ENCODE measurements around the gene SEC63.
"Not testable (repeated sequence)": the region's sequence is repeated elsewhere in the genome, so short reads cannot be mapped to it uniquely, and the experiment has no call there.

Gene SEC63

GRCh38 chr6:107972413-107973096 is 14.5 kb upstream of the SEC63 start:
- no peak for TF ChIP-seq CTCF (IDR thresholded peaks at IDR 0.05; ENCODE audit: low read depth, low read length)
- DNase-seq (ENCODE audit: low read depth in 2 of 2) = no peak

DNA sequence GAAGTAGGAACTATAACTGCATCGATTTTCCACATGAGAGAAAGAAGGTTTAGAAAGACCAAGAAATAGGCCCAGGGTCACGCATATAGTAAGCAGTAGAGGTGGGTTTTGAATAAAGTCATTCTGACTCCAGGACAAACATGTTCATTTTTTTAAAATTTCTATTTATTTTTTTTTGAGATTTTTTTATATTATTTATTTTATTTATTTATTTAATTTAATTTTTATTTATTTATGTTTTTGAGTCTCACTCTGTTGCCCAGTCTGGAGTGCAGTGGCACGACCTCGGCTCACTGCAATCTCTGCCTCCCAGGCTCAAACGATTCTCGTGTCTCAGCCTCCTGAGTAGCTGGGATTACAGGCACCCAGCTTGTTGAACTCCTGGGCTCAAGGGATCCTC is 13.2 kb upstream of the SEC63 start:
- no peak overlapping the region for H3K4me3 ChIP-seq (replicated peaks in 1 of 2; ENCODE audit: low read depth in 2 of 2, low read length in 2 of 2)
- no peak for DNase-seq (ENCODE audit: low read depth in 2 of 2)
- TF ChIP-seq CTCF (IDR thresholded peaks at IDR 0.05; ENCODE audit: low read depth, low read length) = no peak

More at GRCh38 chr6:107972413-107973096, 14.5 kb upstream of the SEC63 start:
- H3K4me3 ChIP-seq (replicated peaks in 1 of 2; ENCODE audit: low read depth in 2 of 2, low read length in 2 of 2) = no peak overlapping the region

DNA sequence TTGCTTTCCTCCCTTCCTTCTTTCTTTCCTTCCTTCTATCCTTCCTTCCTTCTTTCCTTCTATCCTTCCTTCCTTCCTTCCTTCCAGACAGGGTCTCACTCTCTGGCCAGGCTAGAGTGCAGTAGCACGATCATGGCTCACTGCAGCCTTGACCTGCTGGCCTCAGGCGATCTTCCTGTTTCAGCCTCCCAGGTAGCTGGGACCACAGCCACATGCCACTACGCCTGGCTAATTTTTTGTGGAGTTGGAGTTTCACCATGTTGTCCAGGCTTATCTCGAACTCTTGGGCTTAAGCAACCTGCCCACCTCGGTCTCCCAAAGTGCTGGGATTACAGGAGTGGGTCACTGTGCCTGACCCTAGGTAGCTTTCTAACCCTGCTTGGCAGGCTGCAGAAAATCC is 12.2 kb upstream of the SEC63 start:
- no peak overlapping the region for H3K4me3 ChIP-seq (replicated peaks in 1 of 2; ENCODE audit: low read depth in 2 of 2, low read length in 2 of 2)
- no peak for DNase-seq (ENCODE audit: low read depth in 2 of 2)
- TF ChIP-seq CTCF (IDR thresholded peaks at IDR 0.05; ENCODE audit: low read depth, low read length) = no peak

DNA sequence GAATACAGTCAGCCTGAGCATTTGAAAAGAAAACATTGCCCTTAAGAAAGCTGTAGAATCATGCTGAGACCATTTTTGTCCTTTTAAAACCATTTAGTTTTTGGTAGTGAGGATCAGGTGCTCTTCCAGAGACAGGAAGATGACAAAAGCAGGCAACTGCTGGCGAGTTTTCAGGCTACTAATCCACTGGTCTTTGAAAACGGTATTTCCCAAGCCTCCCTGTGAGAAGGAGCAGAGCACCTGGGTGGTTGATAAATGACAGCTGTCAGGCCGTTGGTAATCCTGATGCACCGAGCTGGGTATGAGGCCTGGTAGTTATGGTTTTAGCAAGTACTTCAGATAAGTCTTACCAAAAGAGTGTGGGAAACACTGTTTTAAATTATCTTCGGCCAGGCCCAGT is 10.1 kb upstream of the SEC63 start:
- no peak overlapping the region for H3K4me3 ChIP-seq (replicated peaks in 1 of 2; ENCODE audit: low read depth in 2 of 2, low read length in 2 of 2)
- TF ChIP-seq CTCF (IDR thresholded peaks at IDR 0.05; ENCODE audit: low read depth, low read length) = no peak
- no peak for DNase-seq (ENCODE audit: low read depth in 2 of 2)

GRCh38 chr6:107965746-107966145 is 7.7 kb upstream of the SEC63 start:
- no peak overlapping the region for H3K4me3 ChIP-seq (replicated peaks in 1 of 2; ENCODE audit: low read depth in 2 of 2, low read length in 2 of 2)
- DNase-seq (ENCODE audit: low read depth in 2 of 2) = peak; percentile 17 to 60
- no peak for TF ChIP-seq CTCF (IDR thresholded peaks at IDR 0.05; ENCODE audit: low read depth, low read length)

GRCh38 chr6:107962723-107963122 is 4.7 kb upstream of the SEC63 start:
- no peak overlapping the region for H3K4me3 ChIP-seq (replicated peaks in 1 of 2; ENCODE audit: low read depth in 2 of 2, low read length in 2 of 2)
- no peak for DNase-seq (ENCODE audit: low read depth in 2 of 2)
- TF ChIP-seq CTCF (IDR thresholded peaks at IDR 0.05; ENCODE audit: low read depth, low read length) = no peak

DNA sequence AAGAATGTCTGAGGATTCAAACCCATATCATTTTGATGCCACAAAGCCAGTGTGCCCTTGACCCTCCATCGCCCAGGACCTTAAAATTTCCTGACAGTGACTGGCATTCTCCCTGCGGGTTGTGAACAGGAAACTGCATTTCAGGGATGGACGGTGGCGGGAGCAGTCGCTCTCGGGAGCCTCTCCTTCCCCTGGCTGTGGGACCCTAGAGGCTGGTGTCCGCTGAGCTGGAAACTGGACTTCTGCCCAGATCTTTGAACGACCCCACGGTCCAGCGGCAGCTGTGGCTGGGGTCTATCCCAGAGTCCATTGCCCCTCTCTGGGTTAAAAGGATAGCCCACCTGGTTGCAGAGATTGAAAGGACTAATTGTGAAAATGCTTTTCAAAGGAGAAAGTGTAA is 1.4 kb upstream of the SEC63 start:
- DNase-seq (ENCODE audit: low read depth in 2 of 2) = no peak
- no peak for TF ChIP-seq CTCF (IDR thresholded peaks at IDR 0.05; ENCODE audit: low read depth, low read length)
- no peak overlapping the region for H3K4me3 ChIP-seq (replicated peaks in 1 of 2; ENCODE audit: low read depth in 2 of 2, low read length in 2 of 2)

- DNase-seq (ENCODE audit: low read depth in 2 of 2) = not testable (repeated sequence)
- H3K4me3 ChIP-seq (replicated peaks in 1 of 2; ENCODE audit: low read depth in 2 of 2, low read length in 2 of 2) = peak overlapping the region; percentile 57 to 64
These were observed 818 bp upstream of the SEC63 start for GRCh38 chr6:107958689-107959362.
